RWPE1 (cell line): ENCODE measurements around the gene GALNTL6.
"Not testable (repeated sequence)": the region's sequence is repeated elsewhere in the genome, so short reads cannot be mapped to it uniquely, and the experiment has no call there.

Experiments used
- CTCF ChIA-PET: fragments of 350-600 bp; sonication (Branson Sonifier 250); formaldehyde crosslinking; extraction: SDS; loops from one replicate; lab custom pipeline; 2021; lab: Yijun Ruan, JAX
- POLR2A ChIA-PET: fragments of 400-600 bp; formaldehyde crosslinking; extraction: SDS; loops from one replicate; lab custom pipeline; 2020; ENCODE audit warnings: antibody characterized with exemption; ENCODE audit not compliant: low non-redundant PET; lab: Yijun Ruan, JAX
- DNase-seq: peaks from one replicate; pipeline ENCODE4 v3.0.0; 2012; ENCODE audit warnings: low spot score
- H3K27ac ChIP-seq: fragments of 450-650 bp; 2 replicates; pipeline ENCODE4 v1.5.1; 2017
- CTCF ChIP-seq: fragments of 450-650 bp; conservative IDR thresholded peaks from 2 replicates; pipeline ENCODE4 v1.5.1; 2017; ENCODE audit warnings: low read depth, mild to moderate bottlenecking

Gene GALNTL6

GRCh38 chr4:172946503-172946902, 1133.3 kb downstream of the GALNTL6 start:
- H3K27ac ChIP-seq = no peak overlapping the region
- DNase-seq = no peak
- no peak for TF ChIP-seq CTCF
- CTCF ChIA-PET = interaction anchor here (0.6 kb wide), 1 partner anchor 67 kb away, joined by 4 read pairs; no protein-coding TSS in a partner anchor
- POLR2A ChIA-PET = no interaction called here

GRCh38 chr4:172947594-172947993, 1134.4 kb downstream of the GALNTL6 start:
- DNase-seq = no peak
- no peak overlapping the region for H3K27ac ChIP-seq
- ChIA-PET POLR2A (no interaction called here), CTCF (interaction anchor here (0.7 kb wide), 1 partner anchor 495 kb away, joined by 3 read pairs; no protein-coding TSS in a partner anchor)
- TF ChIP-seq CTCF = no peak

- no peak for DNase-seq
- no peak overlapping the region for H3K27ac ChIP-seq
- no peak for TF ChIP-seq CTCF
- ChIA-PET POLR2A (no interaction called here), CTCF (no interaction called here)
These were observed 1137.8 kb downstream of the GALNTL6 start for GRCh38 chr4:172950990-172951389.

- H3K27ac ChIP-seq = no peak overlapping the region
- POLR2A ChIA-PET = no interaction called here
- CTCF ChIA-PET = interaction anchor here (0.5 to 1.0 kb wide), 2 partner anchors 61 to 886 kb away, joined by 4 read pairs; no protein-coding TSS in a partner anchor
- no peak for DNase-seq
- TF ChIP-seq CTCF = no peak
These were observed 1138.7 kb downstream of the GALNTL6 start for GRCh38 chr4:172951679-172952451.

- ChIA-PET CTCF (no interaction called here), POLR2A (no interaction called here)
- no peak overlapping the region for H3K27ac ChIP-seq
- DNase-seq = no peak
- no peak for TF ChIP-seq CTCF
These were observed 1140.8 kb downstream of the GALNTL6 start for GRCh38 chr4:172953896-172954568.

DNA sequence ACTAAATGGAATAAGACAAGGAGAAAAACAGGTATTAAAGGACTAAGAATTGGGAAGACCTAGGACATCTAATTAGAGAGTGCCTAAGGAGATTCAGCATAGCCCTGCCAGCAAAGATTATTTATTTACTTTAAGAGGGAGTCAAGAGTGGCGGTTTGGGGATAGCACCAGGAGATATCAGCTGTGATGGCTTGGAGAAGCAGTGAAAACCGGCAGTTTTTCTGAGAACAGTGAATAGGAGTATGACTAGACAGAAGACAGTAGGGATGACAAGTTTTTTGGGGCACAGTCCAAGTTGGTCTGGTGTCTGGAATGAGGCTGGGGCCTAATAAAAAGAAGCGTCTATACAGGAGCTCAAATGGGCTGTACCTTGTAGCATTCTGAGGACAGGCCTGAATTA, 1143.1 kb downstream of the GALNTL6 start:
- POLR2A ChIA-PET, H3K27ac ChIP-seq, DNase-seq, CTCF ChIA-PET: not testable (repeated sequence)

- ChIA-PET POLR2A (no interaction called here), CTCF (no interaction called here)
- TF ChIP-seq CTCF = no peak
- DNase-seq = no peak
- H3K27ac ChIP-seq = no peak overlapping the region
These were observed 1144.0 kb downstream of the GALNTL6 start for GRCh38 chr4:172957216-172957615.
